GM23338 (cell line): Measurements from ENCODE around the gene AZGP1. TPM values are rescaled to one million over a fixed set of nuclear protein-coding genes. Genes with fewer than 3 reads are reported as not detected.
"Not testable (repeated sequence)": the region's sequence is repeated elsewhere in the genome, so short reads cannot be mapped to it uniquely, and the experiment has no call there.

Experiments
- ATAC-seq: fragments of 200-7000 bp; cut with Tn5 transposase; 3 replicates; pipeline ENCODE4 v1.9.1; 2020
- DNase-seq: peaks from one replicate; pipeline ENCODE4 v3.0.0-alpha.2; 2015; ENCODE audit warnings: low spot score
- H2AFZ ChIP-seq: fragments of 200-600 bp; sonication (generic); 2 replicates; pipeline ENCODE4 v1.8.0; 2016; ENCODE audit warnings: antibody characterized with exemption, mild to moderate bottlenecking, moderate library complexity
- H3F3A ChIP-seq: fragments of 200-600 bp; sonication (generic); replicated peaks from 2 replicates; pipeline ENCODE4 v1.8.0; 2017; ENCODE audit warnings: antibody characterized with exemption, mixed run types, low read depth
- H3K27ac ChIP-seq: fragments of 200-600 bp; sonication (generic); 2 replicates; pipeline ENCODE4 v1.6.1; 2016; ENCODE audit warnings: low read depth
- H3K27me3 ChIP-seq: fragments of 200-600 bp; sonication (generic); 2 replicates; pipeline ENCODE4 v1.8.0; 2016; ENCODE audit warnings: mild to moderate bottlenecking, mixed run types, moderate library complexity; ENCODE audit not compliant: insufficient read depth
- H3K36me3 ChIP-seq: fragments of 200-600 bp; sonication (generic); 2 replicates; pipeline ENCODE4 v1.8.0; 2016; ENCODE audit warnings: mild to moderate bottlenecking; ENCODE audit not compliant: insufficient read depth
- H3K4me1 ChIP-seq: fragments of 200-600 bp; sonication (generic); 2 replicates; pipeline ENCODE4 v1.8.0; 2016; ENCODE audit warnings: mild to moderate bottlenecking, moderate library complexity; ENCODE audit not compliant: insufficient read depth
- H3K4me2 ChIP-seq: fragments of 200-600 bp; sonication (generic); 2 replicates; pipeline ENCODE4 v1.7.1; 2017; ENCODE audit warnings: mixed run types
- H3K4me3 ChIP-seq: fragments of 200-600 bp; sonication (generic); 2 replicates; pipeline ENCODE4 v1.6.1; 2016; ENCODE audit warnings: mixed run types
- H3K79me2 ChIP-seq: fragments of 200-600 bp; sonication (generic); replicated peaks from 2 replicates; pipeline ENCODE4 v1.8.0; 2017; ENCODE audit warnings: mild to moderate bottlenecking; ENCODE audit not compliant: insufficient read depth
- H3K9me2 ChIP-seq: fragments of 200-600 bp; sonication (generic); 2 replicates; pipeline ENCODE4 v1.8.0; 2017; ENCODE audit not compliant: insufficient read depth
- H4K20me1 ChIP-seq: fragments of 200-600 bp; sonication (generic); replicated peaks from 2 replicates; pipeline ENCODE4 v1.8.0; 2017; ENCODE audit warnings: mild to moderate bottlenecking; ENCODE audit not compliant: insufficient read depth
- H3K27ac Mint-ChIP-seq: 2 replicates; pipeline ENCODE4 v1.8.0; 2020; ENCODE audit warnings: inconsistent platforms, mild to moderate bottlenecking, moderate library complexity, mixed read lengths
- H3K27me3 Mint-ChIP-seq: 3 replicates; pipeline ENCODE4 v1.8.0; 2022; ENCODE audit warnings: low read depth, mild to moderate bottlenecking, moderate library complexity, mixed read lengths, inconsistent platforms; ENCODE audit not compliant: insufficient read depth, poor library complexity
- H3K36me3 Mint-ChIP-seq: 3 replicates; pipeline ENCODE4 v1.8.0; 2021; ENCODE audit warnings: low read depth, mild to moderate bottlenecking, inconsistent platforms, moderate library complexity, mixed read lengths
- H3K4me1 Mint-ChIP-seq: 3 replicates; pipeline ENCODE4 v1.8.0; 2020; ENCODE audit warnings: mild to moderate bottlenecking, inconsistent platforms, mixed read lengths
- H3K4me3 Mint-ChIP-seq: 3 replicates; pipeline ENCODE4 v1.8.0; 2021; ENCODE audit warnings: moderate library complexity, mild to moderate bottlenecking, inconsistent platforms, mixed read lengths
- H3K9me3 Mint-ChIP-seq: 3 replicates; pipeline ENCODE4 v1.8.0; 2020; ENCODE audit warnings: moderate library complexity, mild to moderate bottlenecking, inconsistent platforms, mixed read lengths
- EZH2phosphoT487 ChIP-seq: fragments of 200-600 bp; sonication (generic); IDR thresholded peaks from one replicate; pipeline ENCODE4 v1.8.1; 2018; ENCODE audit warnings: antibody characterized with exemption; ENCODE audit not compliant: unreplicated experiment
- POLR2AphosphoS5 ChIP-seq: IDR thresholded peaks from 2 replicates; pipeline ENCODE4 v1.6.1; 2016; ENCODE audit warnings: antibody characterized with exemption, low read depth
- ZNF114 ChIP-seq: fragments of 250-450 bp; sonication (Bioruptor Pico); IDR thresholded peaks from 2 replicates; pipeline ENCODE4 v1.5.0; 2020; ENCODE audit warnings: mild to moderate bottlenecking, moderate library complexity
- ZNF331 ChIP-seq: fragments of 250-450 bp; sonication (Bioruptor Pico); IDR thresholded peaks from 2 replicates; pipeline ENCODE4 v1.5.0; 2020; ENCODE audit warnings: low read depth, mild to moderate bottlenecking, moderate library complexity
- polyA plus RNA-seq: library from polyadenylated mRNA; unstranded; fragments of >200 nt; fragmentation: Nextera tagmentation; extraction: Ambion mirVana; gene quantifications from 2 replicates; pipeline ENCODE4 v1.2.1, GENCODE V29; 2016
- total RNA-seq: library from RNA; depleted of rRNA; stranded (reverse); fragments of >200 nt; shearing (Covaris generic); gene quantifications from 2 replicates; pipeline ENCODE4 v1.2.3, GENCODE V29; 2014
- TF ChIP-seq, protein P1 (sequence below): fragments of 250-450 bp; sonication (Bioruptor Pico); IDR thresholded peaks from 2 replicates; pipeline ENCODE4 v1.5.0; 2020; ENCODE audit warnings: mild to moderate bottlenecking, moderate library complexity

AZGP1 gene
- total and polyA plus RNA-seq, 2 experiments from 2014 or later: 0.17 to 1.3 TPM

DNA sequence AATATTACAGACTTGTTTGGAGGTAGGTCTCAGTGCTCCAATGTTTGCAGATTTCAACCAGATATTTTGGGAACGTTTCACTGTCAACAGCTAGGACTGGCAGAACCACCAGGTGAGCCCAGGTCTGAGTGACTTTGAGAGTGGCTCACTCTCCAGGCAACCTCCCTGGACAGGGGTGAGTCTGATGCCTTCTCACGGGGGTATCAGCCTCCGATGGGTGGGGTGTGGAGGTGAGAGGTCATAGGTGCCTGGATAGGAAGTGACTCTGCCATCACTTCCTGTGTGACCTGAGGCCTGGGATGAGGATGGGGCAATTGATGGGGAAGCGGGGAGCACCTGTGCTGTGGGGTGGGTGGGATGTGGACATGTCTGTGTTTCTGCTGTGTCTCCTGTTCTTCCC, 4.6 kb downstream of the AZGP1 start:
- H3K27me3 ChIP-seq: no peaks in the 10 kb centered on the region
- no peak overlapping the region for H2AFZ ChIP-seq
- peaks cover 6% of the 10 kb centered on the region for H3K9me2 ChIP-seq
- ATAC-seq (no peak), DNase-seq (no peak)
- Mint-ChIP-seq H3K4me1 (no peaks in the 10 kb centered on the region; the same call in 2 of the 3 replicates), H3K27ac (no peak overlapping the region), H3K4me3 (no peak overlapping the region), H3K36me3 (no peaks in the 10 kb centered on the region; the same call in 2 of the 3 replicates), H3K27me3 (peaks cover 5% of the 10 kb centered on the region), H3K9me3 (no peaks in the 10 kb centered on the region)
- H3K4me3 ChIP-seq: no peak overlapping the region
- H3K36me3 ChIP-seq: no peaks in the 10 kb centered on the region
- no peaks in the 10 kb centered on the region for H3F3A ChIP-seq
- H3K4me1 ChIP-seq: no peaks in the 10 kb centered on the region
- H4K20me1 ChIP-seq: no peaks in the 10 kb centered on the region
- H3K27ac ChIP-seq: no peak overlapping the region
- H3K79me2 ChIP-seq: no peaks in the 10 kb centered on the region
- no peak for TF ChIP-seq EZH2phosphoT487
- no peak for TF ChIP-seq ZNF331
- no peak overlapping the region for H3K4me2 ChIP-seq

DNA sequence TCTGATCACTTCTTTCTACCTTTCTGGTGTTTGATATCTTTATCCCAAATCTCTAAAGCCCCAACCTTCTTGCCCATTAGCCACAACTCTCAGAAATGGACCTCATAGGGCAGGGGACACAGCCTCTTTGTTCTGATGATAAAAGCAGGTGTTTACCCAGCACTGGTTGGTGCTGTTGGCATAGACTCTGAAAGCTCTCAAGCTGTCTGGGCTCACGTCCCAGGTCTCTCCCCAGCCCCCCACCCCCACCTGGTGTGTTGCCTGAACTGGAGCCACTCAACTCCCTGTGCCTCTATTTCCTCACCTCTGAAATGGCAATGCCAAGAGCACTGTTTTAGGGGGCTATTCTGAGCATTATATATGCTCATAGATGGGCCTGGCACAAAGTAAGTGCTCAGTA, 6.0 kb downstream of the AZGP1 start:
- not testable (repeated sequence) for H3K4me1 Mint-ChIP-seq, H3K4me2 ChIP-seq, H3K36me3 ChIP-seq, H3K27ac Mint-ChIP-seq, H3K79me2 ChIP-seq, H3F3A ChIP-seq, H3K4me3 Mint-ChIP-seq, H3K9me3 Mint-ChIP-seq, DNase-seq, H3K27me3 Mint-ChIP-seq, H3K27ac ChIP-seq, H3K36me3 Mint-ChIP-seq, H2AFZ ChIP-seq, H3K27me3 ChIP-seq, H4K20me1 ChIP-seq, H3K4me1 ChIP-seq, H3K4me3 ChIP-seq, ATAC-seq
- H3K9me2 ChIP-seq: peaks cover 13% of the 10 kb centered on the region

DNA sequence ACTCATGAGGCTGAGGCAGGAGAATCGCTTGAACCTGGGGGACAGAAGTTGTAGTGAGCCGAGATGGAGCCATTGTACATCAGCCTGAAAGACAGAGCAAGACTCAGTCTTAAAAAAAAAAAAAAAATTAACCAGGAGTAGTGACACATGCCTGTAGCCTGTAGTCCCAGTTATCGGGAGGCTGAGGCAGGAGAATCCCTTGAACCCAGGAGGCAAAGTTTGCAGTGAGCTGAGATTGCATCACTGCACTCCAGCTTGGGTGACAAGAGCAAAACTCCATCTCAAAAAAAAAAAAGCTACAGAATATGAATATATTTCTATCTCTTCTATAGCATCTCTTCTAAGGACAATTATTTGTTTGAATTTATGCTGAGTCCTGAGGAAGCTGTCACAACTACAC, 6.5 kb downstream of the AZGP1 start:
- no peaks in the 10 kb centered on the region for H3K4me1 ChIP-seq
- Mint-ChIP-seq H3K4me1 (no peaks in the 10 kb centered on the region; the same call in 2 of the 3 replicates), H3K27me3 (peaks cover 5% of the 10 kb centered on the region), H3K27ac (no peak overlapping the region), H3K4me3 (no peak overlapping the region), H3K36me3 (no peaks in the 10 kb centered on the region; the same call in 2 of the 3 replicates), H3K9me3 (no peaks in the 10 kb centered on the region)
- H3K27ac ChIP-seq: no peak overlapping the region
- no peaks in the 10 kb centered on the region for H4K20me1 ChIP-seq
- H3K27me3 ChIP-seq: no peaks in the 10 kb centered on the region
- ATAC-seq (no peak), DNase-seq (no peak)
- TF ChIP-seq ZNF114 (CRISPR knock-in tag) (no peak), POLR2AphosphoS5 (no peak)
- TF ChIP-seq, protein P1, sequence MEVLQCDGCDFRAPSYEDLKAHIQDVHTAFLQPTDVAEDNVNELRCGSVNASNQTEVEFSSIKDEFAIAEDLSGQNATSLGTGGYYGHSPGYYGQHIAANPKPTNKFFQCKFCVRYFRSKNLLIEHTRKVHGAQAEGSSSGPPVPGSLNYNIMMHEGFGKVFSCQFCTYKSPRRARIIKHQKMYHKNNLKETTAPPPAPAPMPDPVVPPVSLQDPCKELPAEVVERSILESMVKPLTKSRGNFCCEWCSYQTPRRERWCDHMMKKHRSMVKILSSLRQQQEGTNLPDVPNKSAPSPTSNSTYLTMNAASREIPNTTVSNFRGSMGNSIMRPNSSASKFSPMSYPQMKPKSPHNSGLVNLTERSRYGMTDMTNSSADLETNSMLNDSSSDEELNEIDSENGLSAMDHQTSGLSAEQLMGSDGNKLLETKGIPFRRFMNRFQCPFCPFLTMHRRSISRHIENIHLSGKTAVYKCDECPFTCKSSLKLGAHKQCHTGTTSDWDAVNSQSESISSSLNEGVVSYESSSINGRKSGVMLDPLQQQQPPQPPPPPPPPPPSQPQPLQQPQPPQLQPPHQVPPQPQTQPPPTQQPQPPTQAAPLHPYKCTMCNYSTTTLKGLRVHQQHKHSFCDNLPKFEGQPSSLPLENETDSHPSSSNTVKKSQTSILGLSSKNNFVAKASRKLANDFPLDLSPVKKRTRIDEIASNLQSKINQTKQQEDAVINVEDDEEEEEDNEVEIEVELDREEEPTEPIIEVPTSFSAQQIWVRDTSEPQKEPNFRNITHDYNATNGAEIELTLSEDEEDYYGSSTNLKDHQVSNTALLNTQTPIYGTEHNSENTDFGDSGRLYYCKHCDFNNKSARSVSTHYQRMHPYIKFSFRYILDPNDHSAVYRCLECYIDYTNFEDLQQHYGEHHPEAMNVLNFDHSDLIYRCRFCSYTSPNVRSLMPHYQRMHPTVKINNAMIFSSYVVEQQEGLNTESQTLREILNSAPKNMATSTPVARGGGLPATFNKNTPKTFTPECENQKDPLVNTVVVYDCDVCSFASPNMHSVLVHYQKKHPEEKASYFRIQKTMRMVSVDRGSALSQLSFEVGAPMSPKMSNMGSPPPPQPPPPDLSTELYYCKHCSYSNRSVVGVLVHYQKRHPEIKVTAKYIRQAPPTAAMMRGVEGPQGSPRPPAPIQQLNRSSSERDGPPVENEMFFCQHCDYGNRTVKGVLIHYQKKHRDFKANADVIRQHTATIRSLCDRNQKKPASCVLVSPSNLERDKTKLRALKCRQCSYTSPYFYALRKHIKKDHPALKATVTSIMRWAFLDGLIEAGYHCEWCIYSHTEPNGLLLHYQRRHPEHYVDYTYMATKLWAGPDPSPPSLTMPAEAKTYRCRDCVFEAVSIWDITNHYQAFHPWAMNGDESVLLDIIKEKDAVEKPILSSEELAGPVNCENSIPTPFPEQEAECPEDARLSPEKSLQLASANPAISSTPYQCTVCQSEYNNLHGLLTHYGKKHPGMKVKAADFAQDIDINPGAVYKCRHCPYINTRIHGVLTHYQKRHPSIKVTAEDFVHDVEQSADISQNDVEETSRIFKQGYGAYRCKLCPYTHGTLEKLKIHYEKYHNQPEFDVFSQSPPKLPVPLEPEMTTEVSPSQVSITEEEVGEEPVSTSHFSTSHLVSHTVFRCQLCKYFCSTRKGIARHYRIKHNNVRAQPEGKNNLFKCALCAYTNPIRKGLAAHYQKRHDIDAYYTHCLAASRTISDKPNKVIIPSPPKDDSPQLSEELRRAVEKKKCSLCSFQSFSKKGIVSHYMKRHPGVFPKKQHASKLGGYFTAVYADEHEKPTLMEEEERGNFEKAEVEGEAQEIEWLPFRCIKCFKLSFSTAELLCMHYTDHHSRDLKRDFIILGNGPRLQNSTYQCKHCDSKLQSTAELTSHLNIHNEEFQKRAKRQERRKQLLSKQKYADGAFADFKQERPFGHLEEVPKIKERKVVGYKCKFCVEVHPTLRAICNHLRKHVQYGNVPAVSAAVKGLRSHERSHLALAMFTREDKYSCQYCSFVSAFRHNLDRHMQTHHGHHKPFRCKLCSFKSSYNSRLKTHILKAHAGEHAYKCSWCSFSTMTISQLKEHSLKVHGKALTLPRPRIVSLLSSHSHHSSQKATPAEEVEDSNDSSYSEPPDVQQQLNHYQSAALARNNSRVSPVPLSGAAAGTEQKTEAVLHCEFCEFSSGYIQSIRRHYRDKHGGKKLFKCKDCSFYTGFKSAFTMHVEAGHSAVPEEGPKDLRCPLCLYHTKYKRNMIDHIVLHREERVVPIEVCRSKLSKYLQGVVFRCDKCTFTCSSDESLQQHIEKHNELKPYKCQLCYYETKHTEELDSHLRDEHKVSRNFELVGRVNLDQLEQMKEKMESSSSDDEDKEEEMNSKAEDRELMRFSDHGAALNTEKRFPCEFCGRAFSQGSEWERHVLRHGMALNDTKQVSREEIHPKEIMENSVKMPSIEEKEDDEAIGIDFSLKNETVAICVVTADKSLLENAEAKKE: no peak
- no peak overlapping the region for H3K4me3 ChIP-seq
- H3K79me2 ChIP-seq: no peaks in the 10 kb centered on the region
- no peaks in the 10 kb centered on the region for H3K36me3 ChIP-seq
- no peaks in the 10 kb centered on the region for H3F3A ChIP-seq
- no peak overlapping the region for H2AFZ ChIP-seq
- no peak overlapping the region for H3K4me2 ChIP-seq
- H3K9me2 ChIP-seq: peaks cover 13% of the 10 kb centered on the region
